ENCODE results near the gene TAC4. TPM values are rescaled to one million over a fixed set of nuclear protein-coding genes. Genes with fewer than 3 reads are reported as not detected.
A peak's percentile ranks its signal among the peaks of the same experiment; 100 is the strongest.
"Not testable (repeated sequence)": the region's sequence is repeated elsewhere in the genome, so short reads cannot be mapped to it uniquely, and the experiment has no call there.

TAC4 gene
- total and polyA plus RNA-seq, 7 donors = not detected

- H3K4me1 ChIP-seq = peaks cover 38% of the 10 kb centered on the region
- peak overlapping the region; percentile 66 for H3K27ac ChIP-seq
- intact Hi-C loops (cut with DNase I) = no loop called here
Measured at GRCh38 chr17:49830605-49831004, 17.3 kb downstream of the TAC4 start.

GRCh38 chr17:49829026-49829425, 18.8 kb downstream of the TAC4 start:
- H3K27ac ChIP-seq = peak overlapping the region; percentile 66
- H3K9me3 ChIP-seq = no peaks in the 10 kb centered on the region
- no peaks in the 10 kb centered on the region for H3K27me3 ChIP-seq (ENCODE audit: insufficient read depth in 3 of 3, low read length in 2 of 3)
- H3K36me3 ChIP-seq (ENCODE audit: insufficient read depth in 1 of 2, low read depth in 1 of 2) = peaks cover 7 to 58% of the 10 kb centered on the region in 2 donors
- H3K4me3 ChIP-seq = no peak overlapping the region
- ATAC-seq = peak in 1 of 4 donors; percentile 5
- intact Hi-C loops (cut with DNase I) = loop anchor here in 1 of 2 donors (5.0 kb wide), 1 partner anchor 37 kb away; no protein-coding TSS in a partner anchor
- H3K4me1 ChIP-seq = peaks cover 23% of the 10 kb centered on the region
- 59 to 89% (median 71%) methylated on average over 2 of the region's 2 CpGs for WGBS, 3 donors
- no peak for DNase-seq
- no peak for TF ChIP-seq CTCF (IDR thresholded peaks at IDR 0.05)

More at GRCh38 chr17:49830605-49831004, 17.3 kb downstream of the TAC4 start:
- Histone ChIP-seq H3K9me3 (no peaks in the 10 kb centered on the region), H3K4me3 (no peak overlapping the region), H3K36me3 (ENCODE audit: insufficient read depth in 1 of 2, low read depth in 1 of 2) (peaks cover 11 to 49% of the 10 kb centered on the region in 2 donors), H3K27me3 (ENCODE audit: insufficient read depth in 3 of 3, low read length in 2 of 3) (no peaks in the 10 kb centered on the region)
- no peak for TF ChIP-seq CTCF (IDR thresholded peaks at IDR 0.05)
- no peak for DNase-seq
- no peak for ATAC-seq
- 40 to 63% (median 40%) methylated on average over 1 of the region's 1 CpG for WGBS, 3 donors

GRCh38 chr17:49828325-49828724, 19.5 kb downstream of the TAC4 start:
- H3K27ac ChIP-seq = peak overlapping the region; percentile 66
- intact Hi-C loops (cut with DNase I) = loop anchor here in 1 of 2 donors (5.0 kb wide), 1 partner anchor 36 kb away; no protein-coding TSS in a partner anchor

GRCh38 chr17:49825645-49826044, 22.2 kb downstream of the TAC4 start:
- DNase-seq (no peak), ATAC-seq (no peak)
- WGBS, 3 donors = 67 to 92% (median 90%) methylated on average over 2 of the region's 2 CpGs
- no peak for TF ChIP-seq CTCF (IDR thresholded peaks at IDR 0.05)
- H3K4me3 ChIP-seq = no peak overlapping the region
- H3K36me3 ChIP-seq (ENCODE audit: insufficient read depth in 1 of 2, low read depth in 1 of 2) = peaks cover 12 to 74% of the 10 kb centered on the region in 2 donors
- H3K27me3 ChIP-seq (ENCODE audit: insufficient read depth in 3 of 3, low read length in 2 of 3) = no peaks in the 10 kb centered on the region
- no peaks in the 10 kb centered on the region for H3K9me3 ChIP-seq
- no peak overlapping the region for H3K27ac ChIP-seq
- intact Hi-C loops (cut with DNase I) = loop anchor here in 1 of 2 donors (5.0 kb wide), 1 partner anchor 33 kb away; no protein-coding TSS in a partner anchor
- H3K4me1 ChIP-seq = peaks cover 33% of the 10 kb centered on the region

More at GRCh38 chr17:49828325-49828724, 19.5 kb downstream of the TAC4 start:
- not testable (repeated sequence) for H3K9me3 ChIP-seq; H3K27me3 ChIP-seq (ENCODE audit: insufficient read depth in 3 of 3, low read length in 2 of 3); H3K4me3 ChIP-seq
- DNase-seq (peak; percentile 39 to 76), ATAC-seq (peak; percentile 87 to 91 (median 90))
- H3K4me1 ChIP-seq = peaks cover 23% of the 10 kb centered on the region
- H3K36me3 ChIP-seq (ENCODE audit: insufficient read depth in 1 of 2, low read depth in 1 of 2) = peaks cover 7 to 58% of the 10 kb centered on the region in 2 donors
- 15 to 19% (median 18%) methylated on average over 2 of the region's 2 CpGs for WGBS, 3 donors

GRCh38 chr17:49823614-49824013, 24.3 kb downstream of the TAC4 start:
- intact Hi-C loops (cut with DNase I) = no loop called here
- peaks cover 12 to 90% of the 10 kb centered on the region in 2 donors for H3K36me3 ChIP-seq (ENCODE audit: insufficient read depth in 1 of 2, low read depth in 1 of 2)
- peaks cover 18% of the 10 kb centered on the region for H3K4me1 ChIP-seq
- ATAC-seq (no peak), DNase-seq (no peak)
- TF ChIP-seq CTCF (IDR thresholded peaks at IDR 0.05) = no peak
- no peaks in the 10 kb centered on the region for H3K27me3 ChIP-seq (ENCODE audit: insufficient read depth in 3 of 3, low read length in 2 of 3)
- 91 to 97% (median 96%) methylated on average over 2 of the region's 2 CpGs for whole genome bisulfite sequencing, 3 donors
- H3K27ac ChIP-seq = no peak overlapping the region
- no peaks in the 10 kb centered on the region for H3K9me3 ChIP-seq
- no peak overlapping the region for H3K4me3 ChIP-seq

Measured in psoas muscle (tissue), 8 donors.